GM23338 (cell line): Measurements from ENCODE around the gene GPR87. TPM values are rescaled to one million over a fixed set of nuclear protein-coding genes. Genes with fewer than 3 reads are reported as not detected.

Source experiments
- ATAC-seq: fragments of 200-7000 bp; cut with Tn5 transposase; 3 replicates; pipeline ENCODE4 v1.9.1; 2020
- DNase-seq: peaks from one replicate; pipeline ENCODE4 v3.0.0-alpha.2; 2015; ENCODE audit warnings: low spot score
- H2AFZ ChIP-seq: fragments of 200-600 bp; sonication (generic); 2 replicates; pipeline ENCODE4 v1.8.0; 2016; ENCODE audit warnings: antibody characterized with exemption, mild to moderate bottlenecking, moderate library complexity
- H3F3A ChIP-seq: fragments of 200-600 bp; sonication (generic); replicated peaks from 2 replicates; pipeline ENCODE4 v1.8.0; 2017; ENCODE audit warnings: antibody characterized with exemption, mixed run types, low read depth
- H3K27ac ChIP-seq: fragments of 200-600 bp; sonication (generic); 2 replicates; pipeline ENCODE4 v1.6.1; 2016; ENCODE audit warnings: low read depth
- H3K27me3 ChIP-seq: fragments of 200-600 bp; sonication (generic); 2 replicates; pipeline ENCODE4 v1.8.0; 2016; ENCODE audit warnings: mild to moderate bottlenecking, mixed run types, moderate library complexity; ENCODE audit not compliant: insufficient read depth
- H3K36me3 ChIP-seq: fragments of 200-600 bp; sonication (generic); 2 replicates; pipeline ENCODE4 v1.8.0; 2016; ENCODE audit warnings: mild to moderate bottlenecking; ENCODE audit not compliant: insufficient read depth
- H3K4me1 ChIP-seq: fragments of 200-600 bp; sonication (generic); 2 replicates; pipeline ENCODE4 v1.8.0; 2016; ENCODE audit warnings: mild to moderate bottlenecking, moderate library complexity; ENCODE audit not compliant: insufficient read depth
- H3K4me2 ChIP-seq: fragments of 200-600 bp; sonication (generic); 2 replicates; pipeline ENCODE4 v1.7.1; 2017; ENCODE audit warnings: mixed run types
- H3K4me3 ChIP-seq: fragments of 200-600 bp; sonication (generic); 2 replicates; pipeline ENCODE4 v1.6.1; 2016; ENCODE audit warnings: mixed run types
- H3K79me2 ChIP-seq: fragments of 200-600 bp; sonication (generic); replicated peaks from 2 replicates; pipeline ENCODE4 v1.8.0; 2017; ENCODE audit warnings: mild to moderate bottlenecking; ENCODE audit not compliant: insufficient read depth
- H3K9me2 ChIP-seq: fragments of 200-600 bp; sonication (generic); 2 replicates; pipeline ENCODE4 v1.8.0; 2017; ENCODE audit not compliant: insufficient read depth
- H4K20me1 ChIP-seq: fragments of 200-600 bp; sonication (generic); replicated peaks from 2 replicates; pipeline ENCODE4 v1.8.0; 2017; ENCODE audit warnings: mild to moderate bottlenecking; ENCODE audit not compliant: insufficient read depth
- H3K27ac Mint-ChIP-seq: 2 replicates; pipeline ENCODE4 v1.8.0; 2020; ENCODE audit warnings: inconsistent platforms, mild to moderate bottlenecking, moderate library complexity, mixed read lengths
- H3K27me3 Mint-ChIP-seq: 3 replicates; pipeline ENCODE4 v1.8.0; 2022; ENCODE audit warnings: low read depth, mild to moderate bottlenecking, moderate library complexity, mixed read lengths, inconsistent platforms; ENCODE audit not compliant: insufficient read depth, poor library complexity
- H3K36me3 Mint-ChIP-seq: 3 replicates; pipeline ENCODE4 v1.8.0; 2021; ENCODE audit warnings: low read depth, mild to moderate bottlenecking, inconsistent platforms, moderate library complexity, mixed read lengths
- H3K4me1 Mint-ChIP-seq: 3 replicates; pipeline ENCODE4 v1.8.0; 2020; ENCODE audit warnings: mild to moderate bottlenecking, inconsistent platforms, mixed read lengths
- H3K4me3 Mint-ChIP-seq: 3 replicates; pipeline ENCODE4 v1.8.0; 2021; ENCODE audit warnings: moderate library complexity, mild to moderate bottlenecking, inconsistent platforms, mixed read lengths
- H3K9me3 Mint-ChIP-seq: 3 replicates; pipeline ENCODE4 v1.8.0; 2020; ENCODE audit warnings: moderate library complexity, mild to moderate bottlenecking, inconsistent platforms, mixed read lengths
- CREB1 ChIP-seq: fragments of 250-450 bp; sonication (Bioruptor Pico); IDR thresholded peaks from 2 replicates; pipeline ENCODE4 v1.5.0; 2020; ENCODE audit warnings: low read depth, mild to moderate bottlenecking, moderate library complexity
- EZH2 ChIP-seq: fragments of 200-600 bp; sonication (generic); IDR thresholded peaks from one replicate; pipeline ENCODE4 v1.8.0; 2017; ENCODE audit warnings: antibody characterized with exemption, mild to moderate bottlenecking, low read depth; ENCODE audit not compliant: unreplicated experiment
- EZH2phosphoT487 ChIP-seq: fragments of 200-600 bp; sonication (generic); IDR thresholded peaks from one replicate; pipeline ENCODE4 v1.8.1; 2018; ENCODE audit warnings: antibody characterized with exemption; ENCODE audit not compliant: unreplicated experiment
- JUNB ChIP-seq: IDR thresholded peaks from one replicate; pipeline ENCODE4 v1.6.1; 2016; ENCODE audit warnings: antibody characterized with exemption; ENCODE audit not compliant: unreplicated experiment
- NANOG ChIP-seq: IDR thresholded peaks from 2 replicates; pipeline ENCODE4 v1.6.1; 2016; ENCODE audit warnings: antibody characterized with exemption, borderline replicate concordance
- POLR2AphosphoS5 ChIP-seq: IDR thresholded peaks from 2 replicates; pipeline ENCODE4 v1.6.1; 2016; ENCODE audit warnings: antibody characterized with exemption, low read depth
- REST ChIP-seq: IDR thresholded peaks from one replicate; pipeline ENCODE4 v1.6.1; 2018; ENCODE audit warnings: antibody characterized with exemption; ENCODE audit not compliant: unreplicated experiment
- STAT1 ChIP-seq: IDR thresholded peaks from one replicate; pipeline ENCODE4 v1.6.1; 2016; ENCODE audit warnings: antibody characterized with exemption; ENCODE audit not compliant: unreplicated experiment
- ZNF114 ChIP-seq: fragments of 250-450 bp; sonication (Bioruptor Pico); IDR thresholded peaks from 2 replicates; pipeline ENCODE4 v1.5.0; 2020; ENCODE audit warnings: mild to moderate bottlenecking, moderate library complexity
- polyA plus RNA-seq: library from polyadenylated mRNA; unstranded; fragments of >200 nt; fragmentation: Nextera tagmentation; extraction: Ambion mirVana; gene quantifications from 2 replicates; pipeline ENCODE4 v1.2.1, GENCODE V29; 2016
- total RNA-seq: library from RNA; depleted of rRNA; stranded (reverse); fragments of >200 nt; shearing (Covaris generic); gene quantifications from 2 replicates; pipeline ENCODE4 v1.2.3, GENCODE V29; 2014
- TF ChIP-seq, protein P1 (sequence below), 2 experiments: fragments of 200-600 bp in 1 of 2; sonication (generic) in 1 of 2; conservative IDR thresholded peaks; 2 replicates each; pipeline versions ENCODE4 v1.5.1 to v1.6.1; 2016 to 2017; ENCODE audit warnings: antibody characterized with exemption in 2 of 2, low read depth in 2 of 2, mild to moderate bottlenecking in 2 of 2, moderate library complexity in 1 of 2
- TF ChIP-seq, protein P2 (sequence below): IDR thresholded peaks from 2 replicates; pipeline ENCODE4 v1.6.1; 2016; ENCODE audit warnings: antibody characterized with exemption

The GPR87 gene
- total and polyA plus RNA-seq, 2 experiments from 2014 or later = 0.21 TPM; not detected in 1

DNA sequence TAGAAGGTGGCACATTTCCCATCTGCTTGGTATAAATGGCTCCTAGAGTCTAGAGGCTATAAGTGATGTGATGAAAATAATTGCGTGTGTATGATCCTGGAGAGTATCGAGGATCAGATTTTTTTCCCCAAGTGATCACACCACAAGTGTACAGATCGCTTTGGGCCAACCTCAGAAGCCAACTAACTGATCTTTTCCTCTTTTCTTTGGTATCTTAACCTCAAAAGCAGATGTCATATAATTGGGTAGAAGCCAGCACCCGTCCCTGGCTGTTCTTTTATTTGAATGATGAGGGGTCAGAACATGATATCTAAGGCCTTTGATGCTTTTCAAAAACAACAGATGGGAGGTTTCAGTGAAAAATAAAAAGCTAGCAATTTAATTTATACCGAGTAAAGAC, 41.5 kb downstream of the GPR87 start:
- no peak overlapping the region for H3K4me2 ChIP-seq
- no peaks in the 10 kb centered on the region for H3K4me1 ChIP-seq
- Mint-ChIP-seq H3K27ac (no peak overlapping the region), H3K9me3 (no peaks in the 10 kb centered on the region), H3K36me3 (no peaks in the 10 kb centered on the region), H3K4me3 (no peak overlapping the region), H3K27me3 (peaks cover 3% of the 10 kb centered on the region), H3K4me1 (peaks cover 9% of the 10 kb centered on the region)
- TF ChIP-seq, protein P1, sequence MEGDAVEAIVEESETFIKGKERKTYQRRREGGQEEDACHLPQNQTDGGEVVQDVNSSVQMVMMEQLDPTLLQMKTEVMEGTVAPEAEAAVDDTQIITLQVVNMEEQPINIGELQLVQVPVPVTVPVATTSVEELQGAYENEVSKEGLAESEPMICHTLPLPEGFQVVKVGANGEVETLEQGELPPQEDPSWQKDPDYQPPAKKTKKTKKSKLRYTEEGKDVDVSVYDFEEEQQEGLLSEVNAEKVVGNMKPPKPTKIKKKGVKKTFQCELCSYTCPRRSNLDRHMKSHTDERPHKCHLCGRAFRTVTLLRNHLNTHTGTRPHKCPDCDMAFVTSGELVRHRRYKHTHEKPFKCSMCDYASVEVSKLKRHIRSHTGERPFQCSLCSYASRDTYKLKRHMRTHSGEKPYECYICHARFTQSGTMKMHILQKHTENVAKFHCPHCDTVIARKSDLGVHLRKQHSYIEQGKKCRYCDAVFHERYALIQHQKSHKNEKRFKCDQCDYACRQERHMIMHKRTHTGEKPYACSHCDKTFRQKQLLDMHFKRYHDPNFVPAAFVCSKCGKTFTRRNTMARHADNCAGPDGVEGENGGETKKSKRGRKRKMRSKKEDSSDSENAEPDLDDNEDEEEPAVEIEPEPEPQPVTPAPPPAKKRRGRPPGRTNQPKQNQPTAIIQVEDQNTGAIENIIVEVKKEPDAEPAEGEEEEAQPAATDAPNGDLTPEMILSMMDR (conservative IDR thresholded peaks at IDR 0.05; ENCODE audit: low read depth in 2 of 2) = no peak
- TF ChIP-seq NANOG (no peak), JUNB (no peak), EZH2 (no peak), ZNF114 (CRISPR knock-in tag) (no peak), CREB1 (CRISPR knock-in tag) (no peak), REST (no peak), POLR2AphosphoS5 (no peak)
- TF ChIP-seq, protein P2, sequence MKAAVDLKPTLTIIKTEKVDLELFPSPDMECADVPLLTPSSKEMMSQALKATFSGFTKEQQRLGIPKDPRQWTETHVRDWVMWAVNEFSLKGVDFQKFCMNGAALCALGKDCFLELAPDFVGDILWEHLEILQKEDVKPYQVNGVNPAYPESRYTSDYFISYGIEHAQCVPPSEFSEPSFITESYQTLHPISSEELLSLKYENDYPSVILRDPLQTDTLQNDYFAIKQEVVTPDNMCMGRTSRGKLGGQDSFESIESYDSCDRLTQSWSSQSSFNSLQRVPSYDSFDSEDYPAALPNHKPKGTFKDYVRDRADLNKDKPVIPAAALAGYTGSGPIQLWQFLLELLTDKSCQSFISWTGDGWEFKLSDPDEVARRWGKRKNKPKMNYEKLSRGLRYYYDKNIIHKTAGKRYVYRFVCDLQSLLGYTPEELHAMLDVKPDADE = no peak
- no peaks in the 10 kb centered on the region for H3K36me3 ChIP-seq
- no peaks in the 10 kb centered on the region for H3K79me2 ChIP-seq
- ATAC-seq (no peak), DNase-seq (no peak)
- no peaks in the 10 kb centered on the region for H3F3A ChIP-seq
- H3K9me2 ChIP-seq = no peaks in the 10 kb centered on the region
- H4K20me1 ChIP-seq = no peaks in the 10 kb centered on the region; the same call in 1 of the 2 replicates
- H2AFZ ChIP-seq = no peak overlapping the region
- no peak overlapping the region for H3K27ac ChIP-seq
- H3K27me3 ChIP-seq = no peaks in the 10 kb centered on the region
- H3K4me3 ChIP-seq = no peak overlapping the region

DNA sequence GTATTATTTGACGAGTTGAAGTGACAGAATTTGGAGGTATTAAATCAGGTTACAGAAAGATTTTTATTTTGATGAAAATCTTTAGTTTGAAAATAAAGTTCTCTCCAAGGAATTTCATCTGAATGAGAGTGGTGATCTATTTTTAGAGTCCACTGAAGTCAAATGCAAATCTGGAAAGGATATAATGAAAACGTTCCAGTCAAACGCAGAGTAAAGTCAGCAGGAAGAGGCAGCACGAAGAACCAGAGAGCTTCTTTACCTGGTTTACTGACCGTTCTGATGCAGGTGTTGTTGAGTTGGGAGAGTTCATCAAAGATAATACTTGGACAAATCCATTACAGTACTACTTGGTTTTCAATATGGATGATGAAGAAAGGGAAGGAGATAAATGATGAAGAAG, 47.0 kb downstream of the GPR87 start:
- H3K79me2 ChIP-seq = no peaks in the 10 kb centered on the region
- ATAC-seq = no peak
- TF ChIP-seq JUNB (no peak), REST (no peak), POLR2AphosphoS5 (no peak), ZNF114 (CRISPR knock-in tag) (no peak), NANOG (no peak), EZH2 (no peak), STAT1 (no peak), CREB1 (CRISPR knock-in tag) (no peak), EZH2phosphoT487 (no peak)
- TF ChIP-seq, protein P1 (conservative IDR thresholded peaks at IDR 0.05; ENCODE audit: low read depth in 2 of 2) = no peak

More for the DNA sequence above, 47.0 kb downstream of the GPR87 start:
- H3K4me1 ChIP-seq = peaks cover 22% of the 10 kb centered on the region
- Mint-ChIP-seq H3K9me3 (no peaks in the 10 kb centered on the region), H3K4me1 (peaks cover 31% of the 10 kb centered on the region), H3K36me3 (peaks cover 3% of the 10 kb centered on the region; the same call in 1 of the 3 replicates), H3K27ac (no peak overlapping the region), H3K27me3 (no peaks in the 10 kb centered on the region), H3K4me3 (no peak overlapping the region)
- no peak overlapping the region for H2AFZ ChIP-seq
- no peaks in the 10 kb centered on the region for H3F3A ChIP-seq
- DNase-seq = no peak
- H3K4me3 ChIP-seq = no peak overlapping the region
- no peaks in the 10 kb centered on the region for H3K9me2 ChIP-seq
- H3K4me2 ChIP-seq = no peak overlapping the region
- H3K27ac ChIP-seq = no peak overlapping the region
- H3K27me3 ChIP-seq = no peaks in the 10 kb centered on the region
- H4K20me1 ChIP-seq = no peaks in the 10 kb centered on the region; the same call in 1 of the 2 replicates
- no peaks in the 10 kb centered on the region for H3K36me3 ChIP-seq
